GM18907 (cell line): ENCODE data around the gene KIF27.
"Not testable (repeated sequence)": the region's sequence is repeated elsewhere in the genome, so short reads cannot be mapped to it uniquely, and the experiment has no call there.

Experiments used
- ATAC-seq: cut with Tn5 transposase; IDR thresholded peaks from one replicate; pipeline ENCODE4 v1.9.1; 2021; ENCODE audit warnings: mild to moderate bottlenecking, moderate library complexity; ENCODE audit not compliant: unreplicated experiment

The KIF27 gene

GRCh38 chr9:83934569-83935275 is 13.5 kb upstream of the KIF27 start:
- ATAC-seq, result no peak

- no peak for ATAC-seq
Measured at GRCh38 chr9:83933790-83934189, 12.6 kb upstream of the KIF27 start.

GRCh38 chr9:83932851-83933250 is 11.6 kb upstream of the KIF27 start:
- ATAC-seq, result no peak

- no peak for ATAC-seq
Measured at GRCh38 chr9:83932011-83932410, 10.8 kb upstream of the KIF27 start.

- no peak for ATAC-seq
Measured at GRCh38 chr9:83930881-83931280, 9.6 kb upstream of the KIF27 start.

- ATAC-seq, result no peak
Measured at GRCh38 chr9:83927591-83927990, 6.4 kb upstream of the KIF27 start.

GRCh38 chr9:83920469-83920926 is 734 bp downstream of the KIF27 start:
- ATAC-seq, result peak; percentile 38

- ATAC-seq, result no peak
Measured at GRCh38 chr9:83919111-83919510, 2.1 kb downstream of the KIF27 start.

- ATAC-seq, result peak; percentile 78
Measured at GRCh38 chr9:83912194-83912593, 9.0 kb downstream of the KIF27 start.

GRCh38 chr9:83906144-83906543 is 15.1 kb downstream of the KIF27 start:
- ATAC-seq, result no peak

- ATAC-seq, result not testable (repeated sequence)
Measured at GRCh38 chr9:83900615-83901014, 20.6 kb downstream of the KIF27 start.

- not testable (repeated sequence) for ATAC-seq
Measured at GRCh38 chr9:83894301-83894700, 26.9 kb downstream of the KIF27 start.

GRCh38 chr9:83886498-83886897 is 34.7 kb downstream of the KIF27 start:
- not testable (repeated sequence) for ATAC-seq

- not testable (repeated sequence) for ATAC-seq
Measured at GRCh38 chr9:83885559-83886240, 35.5 kb downstream of the KIF27 start.

- not testable (repeated sequence) for ATAC-seq
Measured at GRCh38 chr9:83881687-83882408, 39.4 kb downstream of the KIF27 start.

- ATAC-seq, result not testable (repeated sequence)
Measured at GRCh38 chr9:83875559-83875958, 45.7 kb downstream of the KIF27 start.

- ATAC-seq, result peak; percentile 90
Measured at GRCh38 chr9:83849895-83850294, 71.3 kb downstream of the KIF27 start.

GRCh38 chr9:83837070-83837643 is 84.1 kb downstream of the KIF27 start:
- not testable (repeated sequence) for ATAC-seq

- ATAC-seq, result not testable (repeated sequence)
Measured at GRCh38 chr9:83830426-83831071, 90.7 kb downstream of the KIF27 start.

- not testable (repeated sequence) for ATAC-seq
Measured at GRCh38 chr9:83824986-83825623, 96.1 kb downstream of the KIF27 start.
